Subcutaneous abdominal adipose tissue (tissue), 5 donors: Measurements from ENCODE around the gene PDE8A.

ENCODE experiments used
- H3K27ac ChIP-seq: one replicate; pipeline ENCODE4 v1.7.0; 2013; ENCODE audit warnings: low read depth, mild to moderate bottlenecking, inconsistent platforms, low read length, moderate library complexity
- H3K27me3 ChIP-seq, 5 donors: one replicate each; pipeline ENCODE4 v1.7.0; 2013; ENCODE audit warnings: low read length in 5 of 5, inconsistent platforms in 1 of 5; ENCODE audit not compliant: control insufficient read depth in 5 of 5, insufficient read depth in 4 of 5
- H3K36me3 ChIP-seq, 5 donors: one replicate each; pipeline ENCODE4 v1.7.0; 2013; ENCODE audit warnings: low read length in 5 of 5; ENCODE audit not compliant: control insufficient read depth in 5 of 5, insufficient read depth in 5 of 5
- H3K4me1 ChIP-seq, 5 donors: one replicate each; pipeline ENCODE4 v1.7.0; 2013; ENCODE audit warnings: low read length in 5 of 5, mild to moderate bottlenecking in 3 of 5, moderate library complexity in 1 of 5; ENCODE audit not compliant: control insufficient read depth in 5 of 5, insufficient read depth in 5 of 5
- H3K4me3 ChIP-seq, 5 donors: one replicate each; pipeline ENCODE4 v1.7.0; 2013; ENCODE audit warnings: low read length in 5 of 5, low read depth in 1 of 5
- H3K9ac ChIP-seq, 5 donors: one replicate each; pipeline ENCODE4 v1.7.0; 2013; ENCODE audit warnings: low read length in 5 of 5, mild to moderate bottlenecking in 4 of 5, moderate library complexity in 3 of 5
- H3K9me3 ChIP-seq, 5 donors: one replicate each; pipeline ENCODE4 v1.7.0; 2013; ENCODE audit warnings: low read length in 5 of 5; ENCODE audit not compliant: control insufficient read depth in 5 of 5
- donor health status: healthy.
- donor health status: healthy.
- donor health status: healthy.
- donor health status: healthy.
- donor health status: healthy.

PDE8A gene

GRCh38 chr15:85028416-85028815, 46.8 kb downstream of the PDE8A start:
- H3K4me3 ChIP-seq = no peak overlapping the region
- peaks cover 7 to 68% (median 53%) of the 10 kb centered on the region in 5 donors for H3K4me1 ChIP-seq
- no peaks in the 10 kb centered on the region for H3K36me3 ChIP-seq
- H3K9me3 ChIP-seq = no peaks in the 10 kb centered on the region
- no peaks in the 10 kb centered on the region for H3K27me3 ChIP-seq
- H3K9ac ChIP-seq = no peak overlapping the region
- H3K27ac ChIP-seq = peak overlapping the region; percentile 62

- Histone ChIP-seq H3K9me3 (no peaks in the 10 kb centered on the region), H3K36me3 (no peaks in the 10 kb centered on the region), H3K9ac (no peak overlapping the region), H3K27me3 (no peaks in the 10 kb centered on the region), H3K4me1 (peaks cover 7 to 67% (median 52%) of the 10 kb centered on the region in 5 donors), H3K4me3 (no peak overlapping the region), H3K27ac (peak overlapping the region; percentile 38)
Measured at GRCh38 chr15:85029221-85029620, 47.6 kb downstream of the PDE8A start.

GRCh38 chr15:85030301-85030929, 48.8 kb downstream of the PDE8A start:
- no peaks in the 10 kb centered on the region for H3K9me3 ChIP-seq
- H3K4me3 ChIP-seq = no peak overlapping the region
- no peak overlapping the region for H3K9ac ChIP-seq
- H3K4me1 ChIP-seq = peaks cover 7 to 56% (median 41%) of the 10 kb centered on the region in 5 donors
- H3K36me3 ChIP-seq = no peaks in the 10 kb centered on the region
- H3K27me3 ChIP-seq = no peaks in the 10 kb centered on the region
- peak overlapping the region; percentile 38 for H3K27ac ChIP-seq

- Histone ChIP-seq H3K36me3 (no peaks in the 10 kb centered on the region), H3K27me3 (no peaks in the 10 kb centered on the region), H3K9me3 (no peaks in the 10 kb centered on the region), H3K4me1 (peaks cover 1 to 53% (median 34%) of the 10 kb centered on the region in 5 donors), H3K27ac (peak overlapping the region; percentile 33), H3K9ac (peak overlapping the region in 1 of 5 donors; percentile 8), H3K4me3 (no peak overlapping the region)
Measured at GRCh38 chr15:85031086-85031943, 49.7 kb downstream of the PDE8A start.

- Histone ChIP-seq H3K9ac (peak overlapping the region in 2 of 5 donors; percentile 4 to 8), H3K27me3 (no peaks in the 10 kb centered on the region), H3K27ac (peak overlapping the region; percentile 33), H3K36me3 (no peaks in the 10 kb centered on the region), H3K4me1 (peaks cover 0 to 52% (median 31%) of the 10 kb centered on the region in 5 donors), H3K4me3 (no peak overlapping the region), H3K9me3 (no peaks in the 10 kb centered on the region)
Measured at GRCh38 chr15:85031944-85032558, 50.4 kb downstream of the PDE8A start.

GRCh38 chr15:85033148-85033547, 51.5 kb downstream of the PDE8A start:
- Histone ChIP-seq H3K4me3 (no peak overlapping the region), H3K9me3 (no peaks in the 10 kb centered on the region), H3K36me3 (no peaks in the 10 kb centered on the region), H3K9ac (peak overlapping the region in 1 of 5 donors; percentile 42), H3K4me1 (peaks cover 0 to 56% (median 26%) of the 10 kb centered on the region in 5 donors), H3K27ac (peak overlapping the region; percentile 7), H3K27me3 (no peaks in the 10 kb centered on the region)

GRCh38 chr15:85034276-85034675, 52.6 kb downstream of the PDE8A start:
- H3K4me3 ChIP-seq = no peak overlapping the region
- no peaks in the 10 kb centered on the region for H3K9me3 ChIP-seq
- no peak overlapping the region for H3K27ac ChIP-seq
- no peaks in the 10 kb centered on the region for H3K27me3 ChIP-seq
- H3K4me1 ChIP-seq = peaks cover 0 to 56% (median 26%) of the 10 kb centered on the region in 5 donors
- H3K36me3 ChIP-seq = no peaks in the 10 kb centered on the region
- H3K9ac ChIP-seq = no peak overlapping the region

GRCh38 chr15:85035980-85036379, 54.3 kb downstream of the PDE8A start:
- Histone ChIP-seq H3K4me3 (no peak overlapping the region), H3K4me1 (peaks cover 0 to 46% (median 18%) of the 10 kb centered on the region in 5 donors), H3K36me3 (no peaks in the 10 kb centered on the region), H3K27ac (no peak overlapping the region), H3K27me3 (no peaks in the 10 kb centered on the region), H3K9me3 (no peaks in the 10 kb centered on the region), H3K9ac (no peak overlapping the region)

- no peaks in the 10 kb centered on the region for H3K9me3 ChIP-seq
- peaks cover 0 to 39% (median 18%) of the 10 kb centered on the region in 5 donors for H3K4me1 ChIP-seq
- no peaks in the 10 kb centered on the region for H3K27me3 ChIP-seq
- no peak overlapping the region for H3K9ac ChIP-seq
- no peak overlapping the region for H3K27ac ChIP-seq
- H3K4me3 ChIP-seq = no peak overlapping the region
- H3K36me3 ChIP-seq = no peaks in the 10 kb centered on the region
Measured at GRCh38 chr15:85036716-85037115, 55.1 kb downstream of the PDE8A start.

- Histone ChIP-seq H3K9me3 (no peaks in the 10 kb centered on the region), H3K27ac (no peak overlapping the region), H3K9ac (no peak overlapping the region), H3K4me3 (no peak overlapping the region), H3K4me1 (peaks cover 0 to 31% (median 11%) of the 10 kb centered on the region in 5 donors), H3K27me3 (no peaks in the 10 kb centered on the region), H3K36me3 (no peaks in the 10 kb centered on the region)
Measured at GRCh38 chr15:85037641-85038040, 56.0 kb downstream of the PDE8A start.
